ENCODE measurements around the gene LRRC71.

- TF ChIP-seq CTCF (IDR thresholded peaks at IDR 0.05; ENCODE audit: insufficient read depth, low read depth, low read length) (no peak), EZH2 (IDR thresholded peaks at IDR 0.05; ENCODE audit: insufficient read depth, low read length) (no peak)
Observed at GRCh38 chr1:156898971-156899664, 21.3 kb upstream of the LRRC71 start.

Measured in astrocyte (in vitro differentiated cells and primary cell).